ENCODE measurements around the gene SULT6B1.

GRCh38 chr2:37231241-37232130, 43.0 kb upstream of the SULT6B1 start, which contains the start of the genes CEBPZ and NDUFAF7:
- TF ChIP-seq, protein P1, sequence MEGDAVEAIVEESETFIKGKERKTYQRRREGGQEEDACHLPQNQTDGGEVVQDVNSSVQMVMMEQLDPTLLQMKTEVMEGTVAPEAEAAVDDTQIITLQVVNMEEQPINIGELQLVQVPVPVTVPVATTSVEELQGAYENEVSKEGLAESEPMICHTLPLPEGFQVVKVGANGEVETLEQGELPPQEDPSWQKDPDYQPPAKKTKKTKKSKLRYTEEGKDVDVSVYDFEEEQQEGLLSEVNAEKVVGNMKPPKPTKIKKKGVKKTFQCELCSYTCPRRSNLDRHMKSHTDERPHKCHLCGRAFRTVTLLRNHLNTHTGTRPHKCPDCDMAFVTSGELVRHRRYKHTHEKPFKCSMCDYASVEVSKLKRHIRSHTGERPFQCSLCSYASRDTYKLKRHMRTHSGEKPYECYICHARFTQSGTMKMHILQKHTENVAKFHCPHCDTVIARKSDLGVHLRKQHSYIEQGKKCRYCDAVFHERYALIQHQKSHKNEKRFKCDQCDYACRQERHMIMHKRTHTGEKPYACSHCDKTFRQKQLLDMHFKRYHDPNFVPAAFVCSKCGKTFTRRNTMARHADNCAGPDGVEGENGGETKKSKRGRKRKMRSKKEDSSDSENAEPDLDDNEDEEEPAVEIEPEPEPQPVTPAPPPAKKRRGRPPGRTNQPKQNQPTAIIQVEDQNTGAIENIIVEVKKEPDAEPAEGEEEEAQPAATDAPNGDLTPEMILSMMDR (conservative IDR thresholded peaks at IDR 0.05; ENCODE audit: low read depth, low read length) = no peak
- no peak; the same call in 1 of the 2 replicates for TF ChIP-seq RAD21 (IDR thresholded peaks at IDR 0.05; ENCODE audit: low read length)
- TF ChIP-seq MXI1 (IDR thresholded peaks at IDR 0.05; ENCODE audit: borderline replicate concordance, low read depth, low read length) = peak; percentile 88
- TF ChIP-seq POLR2A (IDR thresholded peaks at IDR 0.05; ENCODE audit: low read depth, low read length) = peak; percentile 78

Data from IMR-90 (cell line).